RWPE1 (cell line): ENCODE data around the gene MEF2A.

Experiments
- CTCF ChIA-PET: fragments of 350-600 bp; sonication (Branson Sonifier 250); formaldehyde crosslinking; extraction: SDS; loops from one replicate; lab custom pipeline; 2021; lab: Yijun Ruan, JAX
- POLR2A ChIA-PET: fragments of 400-600 bp; formaldehyde crosslinking; extraction: SDS; loops from one replicate; lab custom pipeline; 2020; ENCODE audit warnings: antibody characterized with exemption; ENCODE audit not compliant: low non-redundant PET; lab: Yijun Ruan, JAX
- DNase-seq: peaks from one replicate; pipeline ENCODE4 v3.0.0; 2012; ENCODE audit warnings: low spot score
- H3K27ac ChIP-seq: fragments of 450-650 bp; 2 replicates; pipeline ENCODE4 v1.5.1; 2017
- TF ChIP-seq, protein P1 (sequence below): fragments of 450-650 bp; conservative IDR thresholded peaks from 2 replicates; pipeline ENCODE4 v1.5.1; 2017; ENCODE audit warnings: low read depth, mild to moderate bottlenecking

Gene MEF2A

DNA sequence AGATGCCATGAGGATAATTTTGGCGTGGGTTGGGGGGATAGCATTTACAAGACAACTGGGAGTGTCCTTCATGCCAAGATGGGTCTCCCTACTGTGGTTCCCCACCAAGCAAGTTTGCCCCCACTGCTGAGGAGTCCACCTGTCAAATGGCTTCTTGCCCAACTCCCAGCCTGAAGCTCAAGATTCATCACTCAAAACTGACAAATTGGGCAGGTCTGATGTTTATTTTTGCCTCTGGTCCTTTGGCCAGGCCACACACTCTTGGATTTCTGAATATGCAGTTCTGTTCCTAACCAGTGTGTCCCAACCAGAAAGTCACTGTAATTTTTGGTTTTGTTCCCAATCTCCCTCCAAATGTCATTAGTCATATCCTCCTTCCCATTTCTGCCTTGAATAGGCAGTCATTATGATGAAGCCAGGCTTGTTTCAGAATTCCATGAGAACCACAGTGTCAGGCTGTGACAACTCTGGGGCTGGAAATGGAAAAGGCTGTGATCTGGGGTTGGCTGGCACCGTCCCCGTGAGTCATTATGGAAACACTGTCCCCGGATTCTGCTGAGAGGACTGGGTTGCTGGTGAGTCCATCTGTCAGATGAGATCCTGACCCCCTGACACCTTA lies 29.3 kb upstream of the MEF2A start:
- peak overlapping the region; percentile 76 for H3K27ac ChIP-seq
- POLR2A ChIA-PET = no interaction called here
- peak; percentile 39 for DNase-seq
- CTCF ChIA-PET = no interaction called here
- TF ChIP-seq, protein P1, sequence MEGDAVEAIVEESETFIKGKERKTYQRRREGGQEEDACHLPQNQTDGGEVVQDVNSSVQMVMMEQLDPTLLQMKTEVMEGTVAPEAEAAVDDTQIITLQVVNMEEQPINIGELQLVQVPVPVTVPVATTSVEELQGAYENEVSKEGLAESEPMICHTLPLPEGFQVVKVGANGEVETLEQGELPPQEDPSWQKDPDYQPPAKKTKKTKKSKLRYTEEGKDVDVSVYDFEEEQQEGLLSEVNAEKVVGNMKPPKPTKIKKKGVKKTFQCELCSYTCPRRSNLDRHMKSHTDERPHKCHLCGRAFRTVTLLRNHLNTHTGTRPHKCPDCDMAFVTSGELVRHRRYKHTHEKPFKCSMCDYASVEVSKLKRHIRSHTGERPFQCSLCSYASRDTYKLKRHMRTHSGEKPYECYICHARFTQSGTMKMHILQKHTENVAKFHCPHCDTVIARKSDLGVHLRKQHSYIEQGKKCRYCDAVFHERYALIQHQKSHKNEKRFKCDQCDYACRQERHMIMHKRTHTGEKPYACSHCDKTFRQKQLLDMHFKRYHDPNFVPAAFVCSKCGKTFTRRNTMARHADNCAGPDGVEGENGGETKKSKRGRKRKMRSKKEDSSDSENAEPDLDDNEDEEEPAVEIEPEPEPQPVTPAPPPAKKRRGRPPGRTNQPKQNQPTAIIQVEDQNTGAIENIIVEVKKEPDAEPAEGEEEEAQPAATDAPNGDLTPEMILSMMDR = no peak

- TF ChIP-seq, protein P1 = no peak
- peak overlapping the region; percentile 76 for H3K27ac ChIP-seq
- CTCF ChIA-PET = no interaction called here
- POLR2A ChIA-PET = no interaction called here
- DNase-seq = no peak
Measured at GRCh38 chr15:99537344-99537743, 28.4 kb upstream of the MEF2A start.

GRCh38 chr15:99538261-99538660 lies 27.5 kb upstream of the MEF2A start:
- TF ChIP-seq, protein P1 = no peak
- DNase-seq = no peak
- ChIA-PET CTCF (no interaction called here), POLR2A (no interaction called here)
- H3K27ac ChIP-seq = no peak overlapping the region

- no peak for DNase-seq
- ChIA-PET POLR2A (no interaction called here), CTCF (no interaction called here)
- TF ChIP-seq, protein P1 = no peak
- H3K27ac ChIP-seq = no peak overlapping the region
Measured at GRCh38 chr15:99542828-99543227, 23.0 kb upstream of the MEF2A start.

GRCh38 chr15:99545605-99546004 lies 20.2 kb upstream of the MEF2A start:
- DNase-seq = no peak
- TF ChIP-seq, protein P1 = no peak
- CTCF ChIA-PET = no interaction called here
- POLR2A ChIA-PET = no interaction called here
- H3K27ac ChIP-seq = no peak overlapping the region

DNA sequence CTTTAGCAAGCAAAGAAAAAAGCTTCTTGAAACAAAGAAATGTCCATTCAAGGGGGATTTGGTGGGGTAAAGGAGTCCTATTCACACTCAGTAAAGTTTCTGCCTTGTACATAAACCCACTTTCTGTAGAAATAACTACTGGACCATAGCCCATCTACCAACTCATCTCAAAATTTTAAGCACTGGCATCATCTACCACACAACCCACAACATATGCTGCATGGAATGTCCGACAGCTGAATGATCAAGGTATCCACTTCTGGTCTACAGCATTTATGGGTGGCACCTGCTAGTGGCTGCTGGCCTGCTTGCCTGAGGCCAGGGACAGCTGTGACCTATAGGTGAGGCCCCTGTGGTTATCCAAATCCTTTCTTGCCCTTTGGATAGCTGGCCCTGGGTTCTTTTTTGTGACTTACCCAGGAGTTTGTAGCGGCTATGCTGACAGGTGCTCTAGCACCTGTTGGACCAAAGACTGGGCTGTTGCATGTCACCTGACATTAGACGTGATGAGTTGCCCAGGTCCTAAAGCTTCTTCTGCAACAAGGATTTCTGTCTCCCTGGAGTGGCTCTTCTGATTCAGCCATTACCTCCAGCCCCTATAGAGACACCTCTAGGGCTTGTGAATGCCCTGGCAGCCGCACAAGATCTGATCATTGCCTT lies 19.2 kb upstream of the MEF2A start:
- H3K27ac ChIP-seq = no peak overlapping the region
- CTCF ChIA-PET = no interaction called here
- DNase-seq = no peak
- TF ChIP-seq, protein P1 = no peak
- POLR2A ChIA-PET = no interaction called here
